NCI-H524 treated with DMSO at 0.1 percent for 48 hours (cell line): Measurements from ENCODE around the gene E2F4.

ENCODE experiments used
- DNase-seq: peaks from one replicate; lab custom pipeline; 2025; lab: John Stamatoyannopoulos, UW

The E2F4 gene

GRCh38 chr16:67173808-67174705 lies 17.9 kb upstream of the E2F4 start:
- peak; percentile 57 for DNase-seq

GRCh38 chr16:67174706-67175231 lies 17.2 kb upstream of the E2F4 start:
- DNase-seq, result no peak

- DNase-seq, result no peak
Measured at GRCh38 chr16:67176662-67177061, 15.3 kb upstream of the E2F4 start.

GRCh38 chr16:67177743-67178699 lies 13.9 kb upstream of the E2F4 start:
- DNase-seq, result no peak

- no peak for DNase-seq
Measured at GRCh38 chr16:67179421-67180080, 12.4 kb upstream of the E2F4 start.

- no peak for DNase-seq
Measured at GRCh38 chr16:67180166-67180565, 11.8 kb upstream of the E2F4 start.

GRCh38 chr16:67181346-67181745 lies 10.6 kb upstream of the E2F4 start:
- no peak for DNase-seq

- no peak for DNase-seq
Measured at GRCh38 chr16:67182288-67182687, 9.7 kb upstream of the E2F4 start.

GRCh38 chr16:67183284-67183626 lies 8.7 kb upstream of the E2F4 start:
- no peak for DNase-seq

- DNase-seq, result peak; percentile 97
Measured at GRCh38 chr16:67183627-67184452, 8.1 kb upstream of the E2F4 start, which contains the start of gene MATCAP1. MATCAP1 (minus strand) TSS chr16:67183963; CDS start chr16:67180610, 3,353 bp downstream.

- no peak for DNase-seq
Measured at GRCh38 chr16:67184453-67184994, 7.4 kb upstream of the E2F4 start.

GRCh38 chr16:67184995-67185650 lies 6.8 kb upstream of the E2F4 start:
- no peak for DNase-seq

GRCh38 chr16:67185651-67186134 lies 6.3 kb upstream of the E2F4 start:
- no peak for DNase-seq

- no peak for DNase-seq
Measured at GRCh38 chr16:67186550-67186950, 5.4 kb upstream of the E2F4 start.

GRCh38 chr16:67187175-67187890 lies 4.6 kb upstream of the E2F4 start:
- DNase-seq, result no peak

GRCh38 chr16:67188323-67188722 lies 3.6 kb upstream of the E2F4 start:
- DNase-seq, result no peak

- no peak for DNase-seq
Measured at GRCh38 chr16:67188798-67189197, 3.2 kb upstream of the E2F4 start.

GRCh38 chr16:67190041-67190440 lies 1.9 kb upstream of the E2F4 start, which contains the start of gene EXOC3L1:
EXOC3L1 (minus strand) TSS chr16:67190136; CDS start chr16:67189676, 460 bp downstream.
- no peak for DNase-seq
